ENCODE data around the gene PNMA8C. TPM values are rescaled to one million over a fixed set of nuclear protein-coding genes. Genes with fewer than 3 reads are reported as not detected.

Gene PNMA8C
- polyA plus RNA-seq, 1 of the 3 experiments (the other 2 are of a cell fraction) = 1.3 TPM

Other genes starting within 250 kb of the PNMA8C start
- not detected in 2 replicates for gene IGFL1, start 199.2 kb downstream of the PNMA8C start, polyA plus RNA-seq (2012; rRNA removed)
- 0.92 and 0.96 TPM in 2 replicates for gene HIF3A, start 131.9 kb downstream of the PNMA8C start, polyA plus RNA-seq (2012; rRNA removed)
- gene PPP5C, start 81.8 kb downstream of the PNMA8C start, polyA plus RNA-seq (2012; rRNA removed) = 131 and 162 TPM in 2 replicates
- 0.03 TPM in 1 of 2 replicates, not detected in the other for gene CCDC8, start 15.4 kb downstream of the PNMA8C start, polyA plus RNA-seq (2012; rRNA removed)
- 10.2 and 13.8 TPM in 2 replicates for gene PNMA8A, start 42.6 kb upstream of the PNMA8C start, polyA plus RNA-seq (2012; rRNA removed)
- gene PNMA8B, start 66.9 kb upstream of the PNMA8C start, polyA plus RNA-seq (2012; rRNA removed) = 0.63 and 0.92 TPM in 2 replicates
- 445 and 495 TPM in 2 replicates for gene CALM3, start 172.4 kb upstream of the PNMA8C start, polyA plus RNA-seq (2012; rRNA removed)
- 2.5 and 3.3 TPM in 2 replicates for gene PTGIR, start 196.2 kb upstream of the PNMA8C start, polyA plus RNA-seq (2012; rRNA removed)
- not detected in 2 replicates for gene GNG8, start 207.3 kb upstream of the PNMA8C start, polyA plus RNA-seq (2012; rRNA removed)
- gene DACT3, start 232.2 kb upstream of the PNMA8C start, polyA plus RNA-seq (2012; rRNA removed) = 9.5 and 10.6 TPM in 2 replicates

All from SK-N-SH (cell line).